CD4-positive, alpha-beta T cell treated with Interleukin-21 for 1 hour (primary cell): Measurements from ENCODE around the gene MAGEA12.
"Not testable (repeated sequence)": the region's sequence is repeated elsewhere in the genome, so short reads cannot be mapped to it uniquely, and the experiment has no call there.

ENCODE experiments used
- DNase-seq: peaks from one replicate; pipeline ENCODE4 v3.0.0-alpha.2; 2020

Gene MAGEA12

DNA sequence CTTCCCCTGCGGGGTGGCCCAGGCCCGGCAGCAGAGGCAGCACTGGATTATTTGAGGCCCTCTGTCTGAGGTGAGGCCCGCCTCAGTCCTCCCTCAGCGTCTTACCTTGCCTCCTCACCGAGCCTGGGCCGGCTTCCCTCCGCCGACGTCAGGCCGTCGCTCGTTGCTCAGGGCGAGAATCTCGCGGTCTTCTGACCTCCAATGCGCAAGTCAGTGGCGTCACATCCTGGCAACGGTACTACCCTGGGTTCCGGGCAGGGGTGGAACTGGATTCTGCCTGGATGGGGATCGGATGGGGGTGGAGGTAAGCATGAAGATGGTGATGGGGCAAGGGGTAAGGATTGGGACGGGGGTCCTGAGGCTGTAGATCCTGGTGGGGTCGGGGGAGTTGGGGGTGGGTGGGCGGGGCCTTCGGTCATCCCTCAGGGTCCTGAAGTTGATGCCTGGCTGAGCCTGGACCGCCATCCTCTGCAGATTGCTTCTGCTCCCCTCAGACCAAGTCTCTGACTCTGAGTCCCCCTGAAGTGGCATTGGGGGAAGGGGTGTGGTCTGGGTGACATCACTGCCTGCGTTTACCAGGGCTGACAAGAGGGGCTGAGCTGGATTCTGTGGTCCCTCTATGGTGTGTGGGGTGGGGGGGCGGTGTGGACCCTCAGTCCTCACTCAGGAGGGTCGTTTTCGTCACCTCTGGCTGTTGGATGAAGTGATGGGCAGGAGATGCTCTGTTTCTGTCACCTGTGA lies 36.2 kb downstream of the MAGEA12 start, which contains the start of gene MAGEA6:
MAGEA6 (minus strand) TSS at position 141 of the 741 bp plus-strand sequence. CDS start 2,039 bp downstream, outside the sequence.
- not testable (repeated sequence) for DNase-seq

DNA sequence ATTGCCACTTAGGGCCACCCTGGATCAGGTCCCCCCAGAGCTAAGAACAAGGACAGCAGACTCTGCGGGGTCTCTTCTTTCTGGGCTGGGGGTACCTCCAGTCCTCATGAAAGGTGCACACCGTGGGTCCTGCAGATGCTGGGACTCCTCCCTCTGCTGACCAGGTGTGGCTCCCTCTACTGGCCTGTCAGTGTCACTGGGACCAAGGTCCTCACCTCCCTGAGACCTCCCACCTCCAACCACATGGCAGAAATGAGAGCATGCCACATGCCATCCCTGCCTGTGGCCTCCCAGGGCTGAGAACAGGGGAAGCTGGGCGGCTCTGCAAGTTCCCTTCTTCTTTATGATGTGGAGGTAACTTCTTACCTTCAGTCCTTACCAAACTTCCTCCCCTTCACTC lies 53.5 kb downstream of the MAGEA12 start:
- DNase-seq: not testable (repeated sequence)
